ENCODE measurements around the gene NTM. TPM values are rescaled to one million over a fixed set of nuclear protein-coding genes. Genes with fewer than 3 reads are reported as not detected.

Gene NTM
- total RNA-seq, 4 donors from 2014 or later, result 1.4 to 5.7 TPM; not detected in 2

- Histone ChIP-seq H3K27me3 (no peaks in the 10 kb centered on the region), H3K4me1 (no peaks in the 10 kb centered on the region), H3K27ac (no peak overlapping the region), H3K36me3 (no peaks in the 10 kb centered on the region), H3K9me3 (no peaks in the 10 kb centered on the region), H3K4me3 (no peak overlapping the region)
- no peak for DNase-seq
- intact Hi-C loops (cut with DNase I; ENCODE audit: low total_unique reads), result no loop called here
- TF ChIP-seq POLR2A (IDR thresholded peaks at IDR 0.05) (no peak), CTCF (IDR thresholded peaks at IDR 0.05) (no peak)
Observed at GRCh38 chr11:132171031-132171430, 800.6 kb downstream of the NTM start.

- Histone ChIP-seq H3K27me3 (no peaks in the 10 kb centered on the region), H3K9me3 (no peaks in the 10 kb centered on the region), H3K36me3 (no peaks in the 10 kb centered on the region), H3K27ac (no peak overlapping the region), H3K4me1 (no peaks in the 10 kb centered on the region), H3K4me3 (no peak overlapping the region)
- DNase-seq, result no peak
- TF ChIP-seq POLR2A (IDR thresholded peaks at IDR 0.05), result no peak
- TF ChIP-seq CTCF (IDR thresholded peaks at IDR 0.05), result no peak
- intact Hi-C loops (cut with DNase I; ENCODE audit: low total_unique reads), result no loop called here
Observed at GRCh38 chr11:132174362-132175255, 804.2 kb downstream of the NTM start.

- no peaks in the 10 kb centered on the region for H3K36me3 ChIP-seq
- no peaks in the 10 kb centered on the region for H3K4me1 ChIP-seq
- H3K27me3 ChIP-seq, result no peaks in the 10 kb centered on the region
- TF ChIP-seq POLR2A (IDR thresholded peaks at IDR 0.05), result no peak
- TF ChIP-seq CTCF (IDR thresholded peaks at IDR 0.05), result no peak
- H3K9me3 ChIP-seq, result no peaks in the 10 kb centered on the region
- H3K4me3 ChIP-seq, result no peak overlapping the region
- no peak overlapping the region for H3K27ac ChIP-seq
- intact Hi-C loops (cut with DNase I; ENCODE audit: low total_unique reads), result no loop called here
- DNase-seq, result no peak
Observed at GRCh38 chr11:132177106-132177505, 806.7 kb downstream of the NTM start.

GRCh38 chr11:132184079-132184478 lies 813.7 kb downstream of the NTM start:
- intact Hi-C loops (cut with DNase I; ENCODE audit: low total_unique reads), result no loop called here

More at GRCh38 chr11:132184079-132184478, 813.7 kb downstream of the NTM start:
- H3K9me3 ChIP-seq, result no peaks in the 10 kb centered on the region
- H3K27ac ChIP-seq, result no peak overlapping the region
- TF ChIP-seq CTCF (IDR thresholded peaks at IDR 0.05) (no peak), POLR2A (IDR thresholded peaks at IDR 0.05) (no peak)
- no peak overlapping the region for H3K4me3 ChIP-seq
- H3K4me1 ChIP-seq, result no peaks in the 10 kb centered on the region
- no peak for DNase-seq
- no peaks in the 10 kb centered on the region for H3K27me3 ChIP-seq
- H3K36me3 ChIP-seq, result no peaks in the 10 kb centered on the region

Measured in uterus (tissue), 4 donors.